Mesendoderm (in vitro differentiated cells): ENCODE data around the gene FKBP14.

Experiments
- DNase-seq: peaks from one replicate; pipeline ENCODE4 v3.0.0; 2013
- H2AK5ac ChIP-seq: 2 replicates; pipeline ENCODE4 v1.6.1; 2013; ENCODE audit warnings: low read length, inconsistent platforms
- H2BK120ac ChIP-seq: 2 replicates; pipeline ENCODE4 v1.6.1; 2013; ENCODE audit warnings: low read depth, mild to moderate bottlenecking, low read length, moderate library complexity, mixed read lengths
- H2BK15ac ChIP-seq: replicated peaks from 2 replicates; pipeline ENCODE4 v1.6.1; 2013; ENCODE audit warnings: low read depth, mild to moderate bottlenecking, moderate library complexity
- H2BK5ac ChIP-seq: 2 replicates; pipeline ENCODE4 v1.6.1; 2013; ENCODE audit warnings: low read length, inconsistent platforms
- H3K18ac ChIP-seq: 2 replicates; pipeline ENCODE4 v1.6.1; 2013; ENCODE audit warnings: mild to moderate bottlenecking, low read length, mixed read lengths
- H3K23ac ChIP-seq: one replicate; pipeline ENCODE4 v1.6.1; 2013; ENCODE audit warnings: low read length
- H3K27ac ChIP-seq: 2 replicates; pipeline ENCODE4 v1.5.1; 2013; ENCODE audit warnings: low read depth, mild to moderate bottlenecking, inconsistent platforms, low read length, moderate library complexity
- H3K27me3 ChIP-seq: 2 replicates; pipeline ENCODE4 v1.6.1; 2013; ENCODE audit warnings: low read length, control low read depth, mild to moderate bottlenecking, inconsistent platforms; ENCODE audit not compliant: insufficient read depth, poor library complexity
- H3K36me3 ChIP-seq: 2 replicates; pipeline ENCODE4 v1.6.1; 2013; ENCODE audit warnings: low read length, inconsistent platforms; ENCODE audit not compliant: control insufficient read depth, insufficient read depth
- H3K4ac ChIP-seq: one replicate; pipeline ENCODE4 v1.6.1; 2013; ENCODE audit warnings: low read depth, mild to moderate bottlenecking, low read length, moderate library complexity
- H3K4me1 ChIP-seq: 2 replicates; pipeline ENCODE4 v1.6.1; 2013; ENCODE audit warnings: low read depth, low read length, inconsistent platforms; ENCODE audit not compliant: control insufficient read depth
- H3K4me2 ChIP-seq: 2 replicates; pipeline ENCODE4 v1.6.1; 2013; ENCODE audit warnings: low read length
- H3K4me3 ChIP-seq: 2 replicates; pipeline ENCODE4 v1.5.1; 2013; ENCODE audit warnings: mild to moderate bottlenecking, low read length
- H3K56ac ChIP-seq: one replicate; pipeline ENCODE4 v1.6.1; 2013; ENCODE audit warnings: low read length
- H3K79me1 ChIP-seq: 2 replicates; pipeline ENCODE4 v1.6.1; 2013; ENCODE audit warnings: low read length, inconsistent platforms
- H3K79me2 ChIP-seq: 2 replicates; pipeline ENCODE4 v1.6.1; 2013; ENCODE audit warnings: mild to moderate bottlenecking, low read length; ENCODE audit not compliant: control insufficient read depth, insufficient read depth
- H3K9ac ChIP-seq: 2 replicates; pipeline ENCODE4 v1.6.1; 2013; ENCODE audit warnings: low read length, inconsistent platforms
- H4K5ac ChIP-seq: one replicate; pipeline ENCODE4 v1.6.1; 2013; ENCODE audit warnings: low read length
- H4K8ac ChIP-seq: one replicate; pipeline ENCODE4 v1.6.1; 2013; ENCODE audit warnings: low read depth, mild to moderate bottlenecking, control low read depth, low read length, moderate library complexity
- WGBS: extraction: QIAGEN DNeasy Blood & Tissue Kit; methylation state at CpG from one replicate; pipeline ENCODE4 v1.1.7; 2013; ENCODE audit warnings: low lambda C conversion rate, missing lambda C conversion rate; ENCODE audit not compliant: insufficient coverage; ENCODE audit errors: extremely low coverage; 5-methylcytosine and 5-hydroxymethylcytosine counted together

FKBP14 gene

DNA sequence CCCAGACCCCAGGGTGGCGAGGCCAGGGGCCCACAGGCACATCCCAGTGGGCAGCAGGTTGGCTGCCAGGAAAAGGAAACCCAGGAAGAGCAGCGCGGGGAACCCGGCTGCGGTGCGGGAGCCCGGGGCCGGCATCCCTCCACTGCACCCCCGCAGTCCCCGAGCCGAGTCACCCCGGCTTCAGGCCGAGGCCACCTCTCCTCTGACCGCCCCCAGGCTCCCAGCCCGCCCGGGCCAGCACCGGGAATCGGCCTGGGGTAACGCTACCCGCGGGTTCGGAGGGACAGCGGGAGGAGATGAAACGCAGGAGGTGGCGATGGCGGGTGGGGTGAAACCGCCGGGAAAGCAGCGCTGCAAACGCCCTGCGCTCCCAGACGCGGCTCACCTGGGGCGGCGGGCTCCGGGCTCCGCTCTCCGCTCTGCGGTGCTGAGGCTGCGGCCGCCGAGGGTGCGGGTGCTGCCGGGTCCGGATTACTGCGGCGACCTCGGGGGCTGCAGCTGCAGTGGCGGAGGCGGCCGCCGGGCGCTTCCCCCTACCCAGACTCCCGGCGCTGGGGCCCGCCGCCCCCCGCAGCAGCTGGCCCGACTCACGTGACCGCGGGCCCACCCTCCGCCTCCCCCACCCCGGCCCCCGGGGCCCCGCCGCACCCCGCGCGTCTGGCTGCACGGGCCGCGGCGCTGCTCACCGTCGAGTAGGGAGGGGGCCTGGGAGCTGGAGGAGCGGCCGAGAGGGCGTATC is 37.1 kb downstream of the FKBP14 start, which contains the start of gene SCRN1:
Gene SCRN1, minus strand, starts transcription at position 545 of the 739 bp plus-strand sequence. CDS start 20,734 bp downstream, outside the sequence.
- Histone ChIP-seq H3K4me1 (no peaks in the 10 kb centered on the region), H3K18ac (peak within 1 kb of the TSS; percentile 99), H4K5ac (peak within 1 kb of the TSS; percentile 5), H3K56ac (peak within 1 kb of the TSS; percentile 94), H3K9ac (peak within 1 kb of the TSS; percentile 93), H2BK120ac (peak within 1 kb of the TSS; percentile 83), H3K4me3 (peak within 1 kb of the TSS; percentile 77), H2BK15ac (no peak within 1 kb of the TSS), H3K79me1 (peaks cover 5% of the 10 kb centered on the region), H3K79me2 (peaks cover 20% of the 10 kb centered on the region), H3K27me3 (no peaks in the 10 kb centered on the region), H2BK5ac (no peak within 1 kb of the TSS), H3K4me2 (peak within 1 kb of the TSS; percentile 53), H4K8ac (no peak within 1 kb of the TSS), H3K23ac (peak within 1 kb of the TSS; percentile 92), H2AK5ac (no peak within 1 kb of the TSS), H3K36me3 (no peaks in the 10 kb centered on the region), H3K27ac (peak within 1 kb of the TSS; percentile 68), H3K4ac (peak within 1 kb of the TSS; percentile 98)
- DNase-seq = peak; percentile 63
- WGBS = no CpG with 5 or more reads among the region's 79 CpGs

DNA sequence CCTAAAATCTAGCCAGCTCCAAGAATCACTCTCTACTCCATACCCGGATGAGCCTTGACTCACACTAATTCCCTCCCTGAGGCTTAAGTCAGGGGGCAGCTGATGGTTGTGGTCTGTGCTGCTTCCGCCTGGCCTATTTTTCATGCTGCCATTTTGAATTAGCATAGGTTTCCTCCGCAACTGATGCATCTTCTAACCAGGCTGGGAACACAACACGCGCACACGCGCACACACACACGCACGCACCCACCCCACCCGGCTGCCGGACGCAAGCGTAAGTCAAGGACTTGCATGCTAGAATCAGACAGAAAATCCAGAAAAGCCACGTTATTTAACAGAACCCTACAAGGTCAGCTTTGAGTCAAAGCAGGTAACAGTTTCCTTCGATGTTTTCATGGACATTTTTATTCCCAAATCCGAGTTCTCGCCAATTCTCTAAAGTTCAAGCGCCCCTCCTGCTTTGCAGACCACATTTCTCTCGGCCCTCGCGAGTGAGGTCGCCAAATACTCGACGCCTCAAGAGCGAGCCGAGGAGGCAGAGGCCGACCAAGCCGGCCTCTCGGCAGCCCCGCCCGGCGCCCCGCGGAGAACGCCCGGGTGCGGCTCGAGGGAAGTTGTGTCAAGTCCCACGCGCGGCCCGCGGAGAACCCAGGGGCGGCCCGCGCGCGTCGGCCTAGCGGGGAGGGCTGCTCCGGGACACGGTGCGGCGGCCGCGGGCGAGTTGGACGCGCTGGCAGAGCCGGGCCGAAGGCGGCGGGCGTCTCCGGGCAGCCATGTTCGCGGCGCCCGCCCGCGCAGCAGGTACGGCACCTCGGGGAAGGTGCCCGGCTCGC is 37.9 kb downstream of the FKBP14 start:
- peak overlapping the region; percentile 94 for H3K56ac ChIP-seq
- no CpG with 5 or more reads among the region's 75 CpGs for WGBS
- peak overlapping the region; percentile 92 for H3K23ac ChIP-seq
- peak overlapping the region; percentile 99 for H3K18ac ChIP-seq
- H3K79me2 ChIP-seq = peaks cover 23% of the 10 kb centered on the region
- peak overlapping the region; percentile 93 for H3K9ac ChIP-seq
- H3K4ac ChIP-seq = peak overlapping the region; percentile 98
- H2BK5ac ChIP-seq = no peak overlapping the region
- DNase-seq = peak; percentile 89
- peak overlapping the region; percentile 45 for H3K4me2 ChIP-seq
- peak overlapping the region; percentile 68 for H3K27ac ChIP-seq
- peak overlapping the region; percentile 83 for H2BK120ac ChIP-seq
- peak overlapping the region; percentile 5 for H4K5ac ChIP-seq
- H3K36me3 ChIP-seq = no peaks in the 10 kb centered on the region
- no peaks in the 10 kb centered on the region for H3K4me1 ChIP-seq
- H2AK5ac ChIP-seq = no peak overlapping the region
- peaks cover 5% of the 10 kb centered on the region for H3K79me1 ChIP-seq
- peak overlapping the region; percentile 77 for H3K4me3 ChIP-seq
- H3K27me3 ChIP-seq = no peaks in the 10 kb centered on the region
- H2BK15ac ChIP-seq = no peak overlapping the region
- no peak overlapping the region for H4K8ac ChIP-seq

DNA sequence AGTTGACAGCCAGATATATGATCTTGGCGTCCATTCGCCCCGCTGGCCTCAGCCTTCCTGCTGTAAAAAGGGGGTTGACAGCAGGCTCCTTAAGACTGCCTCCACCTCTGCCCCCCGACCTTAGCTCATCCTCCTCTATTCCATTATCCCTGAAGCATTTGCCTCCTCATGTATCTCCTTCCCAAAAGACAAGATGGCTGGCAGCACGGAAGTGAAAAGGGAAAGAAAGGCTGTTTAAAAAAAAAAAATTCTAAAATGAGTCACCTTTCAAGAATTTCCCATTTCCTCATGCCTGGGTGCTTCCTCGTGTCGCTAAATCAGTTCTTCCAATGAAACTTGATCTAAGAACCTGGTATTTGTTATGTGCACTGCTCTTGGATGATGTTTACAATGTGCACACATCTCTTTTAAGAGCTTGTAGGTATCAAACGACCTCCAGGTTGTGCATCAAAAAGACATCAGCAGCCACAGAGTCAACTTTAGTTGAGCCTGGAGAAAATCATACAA is 38.6 kb downstream of the FKBP14 start:
- Histone ChIP-seq H3K4me3 (peak overlapping the region; percentile 77), H3K36me3 (no peaks in the 10 kb centered on the region)
- no CpG with 5 or more reads among the region's 8 CpGs for WGBS

DNA sequence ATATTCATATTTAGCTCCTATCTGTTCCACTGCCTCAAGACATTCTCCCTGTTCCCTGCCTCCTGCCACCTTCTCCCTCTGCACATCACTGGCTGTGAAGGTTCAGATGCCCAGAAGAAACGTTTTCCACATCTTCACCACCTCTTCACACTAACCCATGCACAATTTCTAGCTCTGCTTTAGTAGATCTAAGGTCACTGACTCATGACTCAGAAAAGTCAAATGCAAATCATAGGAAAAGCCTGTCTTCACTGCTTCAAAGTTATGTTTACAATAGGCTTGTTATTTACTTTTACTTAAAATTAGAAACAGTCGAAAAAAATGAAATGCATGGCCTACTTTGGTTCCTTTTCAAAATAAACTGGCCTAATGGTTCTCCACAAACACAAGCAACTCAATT is 39.4 kb downstream of the FKBP14 start:
- H3K4ac ChIP-seq = no peak overlapping the region
- DNase-seq = no peak
- no peak overlapping the region for H2BK5ac ChIP-seq
- no peak overlapping the region for H4K8ac ChIP-seq
- no peak overlapping the region for H2BK120ac ChIP-seq
- H3K9ac ChIP-seq = no peak overlapping the region
- no peak overlapping the region for H4K5ac ChIP-seq
- no peaks in the 10 kb centered on the region for H3K27me3 ChIP-seq
- no peaks in the 10 kb centered on the region for H3K36me3 ChIP-seq
- WGBS = no CpG with 5 or more reads among the region's 2 CpGs
- no peak overlapping the region for H3K27ac ChIP-seq
- no peak overlapping the region for H3K23ac ChIP-seq
- peak overlapping the region; percentile 10 for H3K4me2 ChIP-seq
- no peak overlapping the region for H2AK5ac ChIP-seq
- no peaks in the 10 kb centered on the region for H3K4me1 ChIP-seq
- H3K4me3 ChIP-seq = no peak overlapping the region
- H2BK15ac ChIP-seq = no peak overlapping the region
- peaks cover 26% of the 10 kb centered on the region for H3K79me2 ChIP-seq
- H3K18ac ChIP-seq = no peak overlapping the region
- H3K79me1 ChIP-seq = peaks cover 5% of the 10 kb centered on the region
- peak overlapping the region; percentile 58 for H3K56ac ChIP-seq

More for the DNA sequence above, 38.6 kb downstream of the FKBP14 start:
- Histone ChIP-seq H2BK120ac (no peak overlapping the region), H4K5ac (no peak overlapping the region), H4K8ac (no peak overlapping the region), H3K27me3 (no peaks in the 10 kb centered on the region), H3K79me1 (peaks cover 5% of the 10 kb centered on the region), H3K4ac (peak overlapping the region; percentile 98), H2BK5ac (no peak overlapping the region), H3K27ac (peak overlapping the region; percentile 68), H3K9ac (peak overlapping the region; percentile 93), H3K18ac (peak overlapping the region; percentile 99), H2AK5ac (no peak overlapping the region), H3K56ac (peak overlapping the region; percentile 94), H2BK15ac (no peak overlapping the region), H3K4me2 (peak overlapping the region; percentile 45), H3K79me2 (peaks cover 23% of the 10 kb centered on the region), H3K4me1 (no peaks in the 10 kb centered on the region), H3K23ac (no peak overlapping the region)
- peak; percentile 91 for DNase-seq

DNA sequence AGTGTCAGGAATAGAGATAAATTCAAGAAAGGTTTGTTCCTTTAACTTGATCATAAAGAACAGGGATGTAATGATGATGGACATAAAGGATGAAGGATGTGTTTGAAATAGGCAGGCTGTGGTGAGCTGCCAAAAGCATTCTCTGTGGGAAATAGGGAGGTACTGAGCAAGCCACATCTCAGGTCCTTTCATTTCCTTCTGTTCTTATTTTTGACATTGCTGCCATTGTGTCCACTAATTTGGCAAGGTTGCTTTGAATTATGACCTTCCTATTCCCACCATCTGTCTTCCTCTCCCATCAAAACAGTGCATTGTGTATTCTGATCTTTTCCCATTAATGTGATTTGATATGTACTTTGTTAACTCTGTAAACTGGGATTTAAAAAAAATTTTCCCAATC is 46.4 kb downstream of the FKBP14 start:
- Histone ChIP-seq H3K79me2 (peaks cover 36% of the 10 kb centered on the region), H3K4me3 (no peak overlapping the region)

More for the DNA sequence above, 46.4 kb downstream of the FKBP14 start:
- Histone ChIP-seq H3K79me1 (peaks cover 11% of the 10 kb centered on the region), H4K5ac (no peak overlapping the region), H2BK120ac (no peak overlapping the region), H2AK5ac (no peak overlapping the region), H3K27ac (no peak overlapping the region), H3K27me3 (no peaks in the 10 kb centered on the region), H2BK15ac (no peak overlapping the region), H3K4me2 (no peak overlapping the region), H3K4ac (no peak overlapping the region), H3K23ac (no peak overlapping the region), H3K56ac (no peak overlapping the region), H4K8ac (no peak overlapping the region), H3K18ac (no peak overlapping the region), H3K9ac (no peak overlapping the region), H3K36me3 (no peaks in the 10 kb centered on the region), H3K4me1 (peaks cover 4% of the 10 kb centered on the region), H2BK5ac (no peak overlapping the region)
- DNase-seq = no peak
